ENCODE data around the gene CNTN1. TPM values are rescaled to one million over a fixed set of nuclear protein-coding genes. Genes with fewer than 3 reads are reported as not detected.

CNTN1 gene
- total and polyA plus RNA-seq, 2 experiments from 2014 or later: 4.2 to 4.7 TPM

- Histone ChIP-seq H3K9me3 (ENCODE audit: low read depth) (no peaks in the 10 kb centered on the region), H3K36me3 (no peaks in the 10 kb centered on the region), H3K27ac (no peak overlapping the region), H3K4me3 (no peak overlapping the region), H3K4me1 (ENCODE audit: low read depth) (peaks cover 21% of the 10 kb centered on the region), H3K27me3 (no peaks in the 10 kb centered on the region)
- no peak for TF ChIP-seq CTCF (IDR thresholded peaks at IDR 0.05; ENCODE audit: low read depth, low read length)
- no peak for DNase-seq (ENCODE audit: low read depth in 1 of 2, low spot score in 1 of 2)
These were observed 45.8 kb upstream of the CNTN1 start for GRCh38 chr12:40646456-40646855.

- H3K36me3 ChIP-seq: no peaks in the 10 kb centered on the region
- H3K27me3 ChIP-seq: no peaks in the 10 kb centered on the region
- TF ChIP-seq CTCF (IDR thresholded peaks at IDR 0.05; ENCODE audit: low read depth, low read length): no peak
- no peak overlapping the region for H3K4me3 ChIP-seq
- peaks cover 21% of the 10 kb centered on the region for H3K4me1 ChIP-seq (ENCODE audit: low read depth)
- H3K9me3 ChIP-seq (ENCODE audit: low read depth): no peaks in the 10 kb centered on the region
- DNase-seq (ENCODE audit: low read depth in 1 of 2, low spot score in 1 of 2): no peak
- H3K27ac ChIP-seq: no peak overlapping the region
These were observed 45.3 kb upstream of the CNTN1 start for GRCh38 chr12:40646911-40647310.

GRCh38 chr12:40647651-40648050, 44.6 kb upstream of the CNTN1 start:
- Histone ChIP-seq H3K4me1 (ENCODE audit: low read depth) (peaks cover 21% of the 10 kb centered on the region), H3K36me3 (no peaks in the 10 kb centered on the region), H3K9me3 (ENCODE audit: low read depth) (no peaks in the 10 kb centered on the region), H3K27me3 (no peaks in the 10 kb centered on the region), H3K4me3 (no peak overlapping the region), H3K27ac (no peak overlapping the region)
- DNase-seq (ENCODE audit: low read depth in 1 of 2, low spot score in 1 of 2): no peak
- TF ChIP-seq CTCF (IDR thresholded peaks at IDR 0.05; ENCODE audit: low read depth, low read length): no peak

- Histone ChIP-seq H3K9me3 (ENCODE audit: low read depth) (no peaks in the 10 kb centered on the region), H3K36me3 (no peaks in the 10 kb centered on the region), H3K4me3 (no peak overlapping the region), H3K27me3 (no peaks in the 10 kb centered on the region), H3K27ac (no peak overlapping the region), H3K4me1 (ENCODE audit: low read depth) (peaks cover 21% of the 10 kb centered on the region)
- no peak for TF ChIP-seq CTCF (IDR thresholded peaks at IDR 0.05; ENCODE audit: low read depth, low read length)
- DNase-seq (ENCODE audit: low read depth in 1 of 2, low spot score in 1 of 2): no peak
These were observed 43.7 kb upstream of the CNTN1 start for GRCh38 chr12:40648519-40648918.

- no peak overlapping the region for H3K4me3 ChIP-seq
- H3K27me3 ChIP-seq: no peaks in the 10 kb centered on the region
- no peak for TF ChIP-seq CTCF (IDR thresholded peaks at IDR 0.05; ENCODE audit: low read depth, low read length)
- H3K9me3 ChIP-seq (ENCODE audit: low read depth): no peaks in the 10 kb centered on the region
- peaks cover 21% of the 10 kb centered on the region for H3K4me1 ChIP-seq (ENCODE audit: low read depth)
- no peak overlapping the region for H3K27ac ChIP-seq
- DNase-seq (ENCODE audit: low read depth in 1 of 2, low spot score in 1 of 2): no peak
- no peaks in the 10 kb centered on the region for H3K36me3 ChIP-seq
These were observed 42.1 kb upstream of the CNTN1 start for GRCh38 chr12:40650038-40650704.

All from cardiac muscle cell (in vitro differentiated cells and primary cell).